DMS79 (cell line): ENCODE results near the gene MXRA7.

Experiments
- DNase-seq: peaks from one replicate; lab custom pipeline; 2025; lab: John Stamatoyannopoulos, UW

MXRA7 gene

DNA sequence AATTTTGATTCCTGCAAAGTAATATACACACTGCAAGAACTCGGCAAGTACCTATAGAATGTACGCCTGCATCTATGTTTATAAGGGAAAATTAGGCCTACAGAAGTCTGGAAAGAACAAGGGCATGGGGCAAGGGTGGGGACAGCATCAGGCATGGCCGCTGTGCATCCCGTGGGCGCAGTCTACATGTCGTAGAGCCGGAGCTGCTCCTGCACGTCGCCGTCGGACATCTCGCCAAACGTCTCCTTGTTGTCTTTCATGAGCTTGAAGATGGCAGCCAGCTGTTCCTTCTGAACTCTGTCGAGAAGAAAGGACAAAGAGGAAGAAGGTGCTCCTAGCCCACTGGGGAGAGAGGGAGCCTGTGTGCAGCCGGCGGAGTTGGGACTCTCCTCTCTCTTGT is 33.4 kb downstream of the MXRA7 start:
- no peak for DNase-seq

- DNase-seq = no peak
These were observed 34.1 kb downstream of the MXRA7 start for GRCh38 chr17:76676629-76677028.

GRCh38 chr17:76675648-76676047 is 35.1 kb downstream of the MXRA7 start:
- no peak for DNase-seq

DNA sequence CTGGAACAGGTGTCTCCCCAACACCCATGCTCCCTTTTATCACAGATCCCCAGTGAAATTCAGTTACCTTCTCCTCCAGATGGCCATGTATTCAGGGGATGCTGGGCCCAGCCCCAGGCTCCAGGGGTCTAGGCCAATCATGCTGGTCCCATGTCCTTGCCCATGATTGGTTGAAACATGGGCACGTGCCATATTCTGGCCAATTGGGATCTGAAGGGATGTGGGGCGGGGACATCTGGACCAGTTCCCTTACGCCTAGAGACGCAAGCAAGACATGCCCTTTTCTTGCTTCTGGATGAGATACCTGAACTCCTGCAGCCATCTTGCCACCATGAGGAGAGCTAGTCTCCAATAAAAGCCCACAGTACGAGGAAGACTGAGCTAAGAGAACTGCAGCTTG is 36.2 kb downstream of the MXRA7 start:
- no peak for DNase-seq

- DNase-seq = no peak
These were observed 37.0 kb downstream of the MXRA7 start for GRCh38 chr17:76673729-76674128.

- no peak for DNase-seq
These were observed 37.9 kb downstream of the MXRA7 start for GRCh38 chr17:76672892-76673291.

DNA sequence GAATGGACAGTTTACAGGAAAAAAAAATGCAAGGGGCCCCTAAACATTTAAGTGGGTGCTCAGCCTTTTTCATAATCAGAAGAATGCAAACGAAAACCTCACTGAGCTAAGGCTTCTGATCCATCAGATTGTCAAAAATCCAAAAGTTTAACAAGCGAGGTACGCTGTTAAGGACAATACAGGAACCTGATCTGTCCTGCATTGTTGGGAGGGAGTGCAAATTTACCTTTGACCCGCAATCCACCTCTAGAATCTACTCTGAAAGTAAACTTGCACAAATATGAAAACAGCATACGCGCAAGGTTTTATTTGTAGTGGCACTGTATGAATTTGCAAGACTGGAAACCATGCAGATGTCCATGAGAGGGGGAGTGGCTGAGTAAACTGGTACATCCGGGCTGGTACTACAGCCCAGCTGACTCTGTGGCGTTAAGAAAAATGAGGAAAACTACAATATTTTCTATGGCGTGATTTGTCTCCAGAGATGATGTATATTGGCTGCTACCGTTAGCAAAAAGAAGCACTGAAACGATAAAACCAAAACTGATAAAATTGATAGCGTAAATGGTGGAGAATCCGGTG is 38.4 kb downstream of the MXRA7 start:
- DNase-seq = no peak

DNA sequence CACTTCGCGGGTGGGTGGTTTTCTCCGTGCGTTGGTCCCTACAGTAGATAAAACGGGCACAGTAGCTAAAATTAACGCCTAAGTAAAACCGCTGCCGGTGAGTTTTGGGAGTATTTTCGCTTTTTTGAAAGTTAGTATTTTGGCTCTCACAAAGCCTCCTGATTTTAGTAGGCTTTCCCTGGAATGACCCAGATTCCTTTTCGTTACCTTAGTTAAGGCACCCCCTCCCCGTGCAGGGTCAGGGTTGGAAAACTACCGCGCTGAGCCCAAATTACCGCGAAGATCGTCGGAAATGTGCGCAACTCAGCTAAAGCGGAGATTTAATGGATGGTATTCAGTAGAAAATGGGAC is 38.9 kb downstream of the MXRA7 start:
- DNase-seq = no peak

DNA sequence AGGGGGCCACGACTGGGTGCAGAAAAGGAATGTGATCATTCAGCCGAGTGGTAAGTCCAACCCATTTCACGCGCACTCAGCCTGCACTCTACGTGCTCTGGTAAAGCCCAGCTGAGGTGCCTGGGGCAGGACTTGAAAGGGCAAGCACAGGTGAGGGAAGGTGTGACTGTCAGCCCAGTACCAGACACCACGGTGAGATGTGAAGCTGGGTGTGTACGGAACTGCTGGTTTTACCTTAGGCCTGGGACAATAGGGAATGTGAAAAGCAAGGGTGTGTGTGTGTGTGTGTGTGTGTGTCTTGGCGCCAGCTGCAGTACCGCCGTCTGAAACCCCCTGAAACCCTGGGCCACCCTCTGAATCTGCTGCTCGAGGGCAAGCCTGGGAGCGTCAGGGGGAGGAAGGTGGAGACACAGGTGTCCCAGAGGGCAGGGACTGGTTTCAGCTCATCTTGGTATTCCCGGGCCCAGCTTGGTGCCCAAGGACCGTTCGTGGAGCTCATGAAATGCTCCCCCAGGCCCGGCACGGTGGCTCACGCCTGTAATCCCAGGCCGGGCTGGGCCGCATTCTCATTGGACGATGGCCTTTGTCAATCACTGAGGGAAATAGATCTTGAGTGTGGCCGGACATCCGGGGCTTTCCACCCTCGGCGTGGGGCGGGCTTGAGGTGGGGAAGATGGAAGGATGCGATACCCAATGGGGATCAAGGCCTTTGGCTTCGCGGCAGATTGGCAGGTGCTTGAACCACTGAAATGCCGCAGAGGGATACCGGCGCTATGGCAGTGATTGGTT is 39.4 kb downstream of the MXRA7 start:
- DNase-seq = peak; percentile 95

DNA sequence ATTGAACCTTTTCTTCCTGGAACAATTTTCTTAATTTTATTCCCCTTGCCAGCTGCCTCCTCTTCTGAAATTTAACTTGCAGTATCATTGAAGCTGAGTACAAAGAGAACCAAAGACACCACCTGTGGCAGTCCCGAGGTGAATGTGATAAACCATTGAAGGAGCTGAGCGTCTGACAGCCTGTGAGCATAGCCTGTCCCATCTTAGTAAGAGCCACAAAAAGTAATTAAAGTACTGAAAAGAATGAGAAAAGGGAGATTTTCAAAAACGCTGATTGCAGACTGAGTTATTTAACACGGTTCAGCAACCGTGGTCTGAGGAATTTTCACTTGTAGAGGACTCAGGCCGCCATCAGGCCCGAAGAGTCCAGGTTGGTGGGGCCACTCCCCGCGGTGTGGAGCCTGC is 40.0 kb downstream of the MXRA7 start:
- no peak for DNase-seq

- DNase-seq = no peak
These were observed 40.6 kb downstream of the MXRA7 start for GRCh38 chr17:76670020-76670717.

GRCh38 chr17:76667786-76668453 is 42.8 kb downstream of the MXRA7 start:
- no peak for DNase-seq

DNA sequence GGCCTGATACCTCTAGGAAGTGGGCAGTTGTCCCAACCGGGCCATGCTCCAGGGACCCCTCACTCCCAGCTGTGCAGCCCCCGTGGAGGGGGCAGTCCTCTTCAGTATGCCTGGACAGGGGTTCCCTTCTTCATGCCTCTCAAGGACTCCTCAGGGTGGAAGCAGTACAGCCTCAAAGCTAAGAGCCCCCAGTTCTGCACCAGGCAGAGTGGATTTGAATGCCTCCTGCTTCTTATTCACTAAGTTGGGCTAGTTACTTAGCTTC is 43.3 kb downstream of the MXRA7 start:
- DNase-seq = no peak

GRCh38 chr17:76660656-76661042 is 50.1 kb downstream of the MXRA7 start:
- DNase-seq = no peak

- DNase-seq = no peak
These were observed 50.7 kb downstream of the MXRA7 start for GRCh38 chr17:76659928-76660655.

DNA sequence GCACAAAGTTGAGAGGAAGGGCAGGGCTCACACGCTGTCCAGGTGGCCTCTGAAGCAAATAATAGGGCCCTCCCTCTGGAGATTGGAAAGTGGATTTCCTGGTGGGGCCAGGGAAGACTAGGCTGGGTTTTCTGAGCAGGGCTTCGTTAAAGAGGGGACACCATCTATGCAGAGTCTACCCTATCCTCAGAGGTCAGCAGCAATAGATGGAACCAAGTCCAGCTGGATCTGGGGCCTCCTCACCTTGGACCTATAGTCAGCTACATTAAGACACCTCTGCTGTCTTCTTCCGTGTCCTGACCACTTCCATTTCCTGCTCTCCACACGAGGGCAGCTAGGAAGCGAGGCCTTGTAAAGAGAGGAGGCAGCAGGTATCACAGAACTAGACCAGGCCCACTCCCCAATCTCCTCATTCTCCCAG is 52.5 kb downstream of the MXRA7 start:
- no peak for DNase-seq

GRCh38 chr17:76657505-76658241 is 53.1 kb downstream of the MXRA7 start:
- DNase-seq = no peak

DNA sequence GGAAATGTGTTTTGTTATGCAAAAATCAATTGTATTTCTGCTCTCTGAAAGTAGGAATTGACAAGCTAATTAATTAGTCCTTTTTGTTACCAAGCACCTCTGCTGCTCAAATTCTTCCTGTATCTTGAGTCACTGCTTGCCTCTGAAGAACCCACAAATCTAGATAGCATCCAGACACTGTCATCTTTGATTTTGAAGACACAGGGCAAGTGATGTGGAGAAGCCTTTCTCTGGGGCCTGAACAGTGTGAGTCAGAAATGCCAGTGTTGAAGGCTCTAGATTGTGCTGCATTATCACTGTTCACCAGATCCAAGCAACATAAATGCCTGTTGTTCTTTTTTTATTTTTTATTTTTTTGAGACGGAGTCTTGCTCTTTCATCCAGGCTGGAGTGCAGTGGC is 56.4 kb downstream of the MXRA7 start:
- no peak for DNase-seq

DNA sequence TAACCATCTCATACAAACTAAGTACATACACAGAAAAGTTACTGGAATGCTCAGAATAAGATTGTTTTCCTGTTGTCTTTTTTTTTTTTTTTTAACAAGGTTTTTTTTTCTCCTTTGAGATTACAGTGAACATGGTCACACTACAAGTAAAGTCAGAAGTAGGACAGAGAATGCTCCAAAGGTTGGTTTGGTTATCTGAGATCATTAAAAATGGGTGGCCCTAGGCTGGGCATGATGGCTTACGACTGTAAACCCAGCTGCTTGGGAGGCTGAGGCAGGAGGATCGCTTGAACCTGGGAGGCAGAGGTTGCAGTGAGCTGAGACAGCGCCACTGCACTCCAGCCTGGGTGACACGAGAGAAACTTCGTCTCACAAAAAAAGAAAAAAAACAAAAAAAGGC is 60.3 kb downstream of the MXRA7 start:
- DNase-seq = no peak

DNA sequence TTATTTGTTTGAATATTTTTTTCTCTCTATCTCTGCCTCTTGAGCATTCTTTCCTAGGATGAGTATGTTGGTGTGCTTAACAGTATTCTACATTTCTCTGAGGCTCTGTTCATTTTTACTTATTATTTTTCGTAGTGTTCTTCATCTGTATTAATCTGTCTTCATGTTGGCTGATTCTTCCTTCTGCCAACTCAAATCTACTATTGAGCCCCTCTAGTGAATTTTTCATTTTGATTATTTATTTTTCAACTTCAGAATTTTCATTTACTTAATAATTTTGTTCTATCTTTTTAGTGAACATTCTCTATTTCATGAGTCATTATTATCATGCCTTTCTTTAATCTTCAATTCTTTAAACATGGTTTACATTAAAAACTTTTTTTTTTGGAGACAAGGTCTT is 64.1 kb downstream of the MXRA7 start:
- no peak for DNase-seq

- no peak for DNase-seq
These were observed 65.3 kb downstream of the MXRA7 start for GRCh38 chr17:76645481-76645880.

DNA sequence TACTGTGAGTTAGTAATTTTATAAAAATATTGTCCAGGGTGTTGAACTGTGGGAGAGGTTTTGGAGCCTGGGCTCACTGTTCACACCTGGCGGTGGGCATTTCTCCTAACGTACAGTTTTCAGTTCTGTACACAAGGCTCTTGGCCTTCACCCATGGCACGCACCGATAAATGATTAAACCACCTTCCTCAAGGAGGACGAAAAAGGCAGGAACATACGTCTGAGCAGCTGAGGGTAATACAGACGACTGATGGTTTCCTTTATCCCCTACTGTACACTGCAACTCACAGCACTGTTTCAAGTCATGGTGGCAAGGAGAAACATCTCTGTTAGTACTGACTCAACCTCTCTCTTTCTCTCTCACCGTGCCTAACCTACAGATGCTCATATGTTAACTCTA is 65.8 kb downstream of the MXRA7 start:
- DNase-seq = no peak
